SU-DHL-6 (cell line): ENCODE measurements around the gene HECTD4.

ENCODE experiments used
- CTCF ChIP-seq: fragments of 200-600 bp; sonication (generic); IDR thresholded peaks from one replicate; pipeline ENCODE4 v1.5.1; 2017; ENCODE audit warnings: antibody characterized with exemption, mild to moderate bottlenecking, low read length, moderate library complexity; ENCODE audit not compliant: insufficient read depth, poor library complexity, severe bottlenecking
- EZH2phosphoT487 ChIP-seq: fragments of 200-600 bp; sonication (generic), shearing (Covaris generic); conservative IDR thresholded peaks from 2 replicates; pipeline ENCODE4 v1.6.1; 2018; ENCODE audit warnings: mild to moderate bottlenecking, antibody characterized with exemption, low read length, moderate library complexity, mixed read lengths

- no peak for TF ChIP-seq CTCF
- TF ChIP-seq EZH2phosphoT487, result no peak
Observed at GRCh38 chr12:112375105-112375504, 7.1 kb downstream of the HECTD4 start.
